HL-60 (cell line): ENCODE results near the gene USF2.

ENCODE experiments used
- DNase-seq, 2 experiments: peaks; one replicate each; pipeline ENCODE4 v3.0.0-alpha.2; 2010 to 2020; ENCODE audit warnings: low read depth in 1 of 2, low spot score in 1 of 2
- H3K27ac ChIP-seq: fragments of 250-450 bp; sonication (Bioruptor Pico); replicated peaks from 2 replicates; pipeline ENCODE4 v1.5.1; 2020; ENCODE audit warnings: mild to moderate bottlenecking, moderate library complexity
- H3K27me3 ChIP-seq: fragments of 250-450 bp; sonication (Bioruptor Pico); 2 replicates; pipeline ENCODE4 v1.5.1; 2021; ENCODE audit warnings: mild to moderate bottlenecking, moderate library complexity; ENCODE audit not compliant: insufficient read depth, poor library complexity, severe bottlenecking
- H3K4me3 ChIP-seq: replicated peaks from 2 replicates; pipeline ENCODE4 v1.5.1; 2011; ENCODE audit warnings: mild to moderate bottlenecking, control low read depth, low read length; ENCODE audit not compliant: insufficient read depth
- CTCF ChIP-seq: IDR thresholded peaks from one replicate; pipeline ENCODE4 v1.5.1; 2011; ENCODE audit warnings: low read length, control low read depth, inconsistent platforms; ENCODE audit not compliant: insufficient read depth
- GABPA ChIP-seq: IDR thresholded peaks from 2 replicates; pipeline ENCODE4 v1.6.1; 2012; ENCODE audit warnings: low read depth
- POLR2AphosphoS5 ChIP-seq: IDR thresholded peaks from 2 replicates; pipeline ENCODE4 v1.6.1; 2012; ENCODE audit warnings: low read depth
- REST ChIP-seq: IDR thresholded peaks from 2 replicates; pipeline ENCODE4 v1.6.1; 2012; ENCODE audit warnings: low read depth; ENCODE audit not compliant: insufficient replicate concordance
- SPI1 ChIP-seq: IDR thresholded peaks from 2 replicates; pipeline ENCODE4 v1.6.1; 2012; ENCODE audit warnings: low read depth, mild to moderate bottlenecking, borderline replicate concordance

The USF2 gene

GRCh38 chr19:35292421-35293362 is 23.9 kb downstream of the USF2 start:
- H3K27me3 ChIP-seq, result no peaks in the 10 kb centered on the region
- TF ChIP-seq POLR2AphosphoS5 (no peak), GABPA (no peak), SPI1 (no peak), CTCF (no peak), REST (no peak)
- H3K27ac ChIP-seq, result no peak overlapping the region
- no peak for DNase-seq
- H3K4me3 ChIP-seq, result no peak overlapping the region

- TF ChIP-seq GABPA, result no peak
- no peak for TF ChIP-seq SPI1
- TF ChIP-seq REST, result no peak
- TF ChIP-seq CTCF, result no peak
- no peak for TF ChIP-seq POLR2AphosphoS5
- Histone ChIP-seq H3K27me3 (no peaks in the 10 kb centered on the region), H3K27ac (no peak overlapping the region), H3K4me3 (no peak overlapping the region)
- DNase-seq, result no peak
Measured at GRCh38 chr19:35293363-35293739, 24.6 kb downstream of the USF2 start.

GRCh38 chr19:35293808-35294207 is 25.0 kb downstream of the USF2 start:
- TF ChIP-seq POLR2AphosphoS5, result no peak
- TF ChIP-seq SPI1, result no peak
- TF ChIP-seq GABPA, result no peak
- TF ChIP-seq REST, result no peak
- TF ChIP-seq CTCF, result no peak
- Histone ChIP-seq H3K27me3 (no peaks in the 10 kb centered on the region), H3K27ac (no peak overlapping the region), H3K4me3 (no peak overlapping the region)
- DNase-seq, result no peak
